H9 (cell line): ENCODE data around the gene PTGIR. TPM values are rescaled to one million over a fixed set of nuclear protein-coding genes. Genes with fewer than 3 reads are reported as not detected.

Source experiments
- DNase-seq: peaks from one replicate; pipeline ENCODE4 v3.0.0-alpha.2; 2017
- H2AFZ ChIP-seq: one replicate; pipeline ENCODE4 v1.6.1; 2013; ENCODE audit warnings: mild to moderate bottlenecking, low read length, control low read depth, moderate library complexity
- H2AK5ac ChIP-seq: 2 replicates; pipeline ENCODE4 v1.6.1; 2013; ENCODE audit warnings: low read length, control low read depth, mixed read lengths; ENCODE audit not compliant: insufficient read length
- H2BK120ac ChIP-seq: one replicate; pipeline ENCODE4 v1.6.1; 2013; ENCODE audit warnings: low read depth, mild to moderate bottlenecking, low read length, control low read depth, inconsistent platforms; ENCODE audit not compliant: poor library complexity, severe bottlenecking
- H2BK12ac ChIP-seq: 2 replicates; pipeline ENCODE4 v1.6.1; 2013; ENCODE audit warnings: low read length, control low read depth, mixed read lengths, low read depth; ENCODE audit not compliant: insufficient read length
- H2BK15ac ChIP-seq: 2 replicates; pipeline ENCODE4 v1.6.1; 2013; ENCODE audit warnings: low read depth, low read length, control low read depth
- H2BK20ac ChIP-seq: one replicate; pipeline ENCODE4 v1.6.1; 2013; ENCODE audit warnings: low read depth, mild to moderate bottlenecking, low read length, control low read depth, inconsistent platforms; ENCODE audit not compliant: poor library complexity, severe bottlenecking
- H2BK5ac ChIP-seq: 2 replicates; pipeline ENCODE4 v1.6.1; 2013; ENCODE audit warnings: low read length, control low read depth, mixed read lengths; ENCODE audit not compliant: insufficient read length
- H3K14ac ChIP-seq: 2 replicates; pipeline ENCODE4 v1.6.1; 2013; ENCODE audit warnings: low read length, control low read depth; ENCODE audit not compliant: insufficient read depth
- H3K18ac ChIP-seq: 2 replicates; pipeline ENCODE4 v1.6.1; 2013; ENCODE audit warnings: low read depth, mild to moderate bottlenecking, mixed read lengths, low read length, control low read depth; ENCODE audit not compliant: insufficient read length
- H3K23ac ChIP-seq: 2 replicates; pipeline ENCODE4 v1.6.1; 2013; ENCODE audit warnings: low read length, control low read depth, mixed read lengths, low read depth; ENCODE audit not compliant: insufficient read length
- H3K23me2 ChIP-seq: 2 replicates; pipeline ENCODE4 v1.6.1; 2013; ENCODE audit warnings: low read depth, mild to moderate bottlenecking, mixed read lengths, low read length, control low read depth; ENCODE audit not compliant: insufficient read length, poor library complexity, severe bottlenecking
- H3K27ac ChIP-seq: 2 replicates; pipeline ENCODE4 v1.5.1; 2013; ENCODE audit warnings: low read length, control low read depth, mixed read lengths, low read depth; ENCODE audit not compliant: insufficient read length
- H3K27me3 ChIP-seq: 2 replicates; pipeline ENCODE4 v1.6.1; 2013; ENCODE audit warnings: low read length, control low read depth, inconsistent platforms; ENCODE audit not compliant: insufficient read depth
- H3K4ac ChIP-seq: 2 replicates; pipeline ENCODE4 v1.6.1; 2013; ENCODE audit warnings: low read depth, mild to moderate bottlenecking, control low read depth, inconsistent platforms, low read length, moderate library complexity
- H3K4me1 ChIP-seq: 2 replicates; pipeline ENCODE4 v1.6.1; 2013; ENCODE audit warnings: low read length, control low read depth, inconsistent platforms; ENCODE audit not compliant: insufficient read depth
- H3K4me2 ChIP-seq: 2 replicates; pipeline ENCODE4 v1.6.1; 2013; ENCODE audit warnings: low read length, control low read depth, mixed read lengths; ENCODE audit not compliant: insufficient read length, insufficient read depth
- H3K56ac ChIP-seq: 2 replicates; pipeline ENCODE4 v1.6.1; 2013; ENCODE audit warnings: low read depth, mild to moderate bottlenecking, mixed read lengths, low read length, control low read depth; ENCODE audit not compliant: insufficient read length
- H3K79me1 ChIP-seq: 2 replicates; pipeline ENCODE4 v1.6.1; 2013; ENCODE audit warnings: low read depth, mild to moderate bottlenecking, moderate library complexity, low read length, control low read depth, inconsistent platforms; ENCODE audit not compliant: insufficient read depth, poor library complexity, severe bottlenecking
- H3K79me2 ChIP-seq: 2 replicates; pipeline ENCODE4 v1.6.1; 2013; ENCODE audit warnings: low read length, control low read depth, inconsistent platforms; ENCODE audit not compliant: insufficient read depth
- H3K9ac ChIP-seq: 2 replicates; pipeline ENCODE4 v1.6.1; 2013; ENCODE audit warnings: low read length, control low read depth, mixed read lengths; ENCODE audit not compliant: insufficient read length; ENCODE audit errors: extremely low read depth
- H3K9me3 ChIP-seq: one replicate; pipeline ENCODE4 v1.6.1; 2013; ENCODE audit warnings: low read depth, low read length, inconsistent platforms; ENCODE audit not compliant: control insufficient read depth
- H3T11ph ChIP-seq: one replicate; pipeline ENCODE4 v1.6.1; 2013; ENCODE audit warnings: mild to moderate bottlenecking, low read length, control low read depth, inconsistent platforms
- H4K20me1 ChIP-seq: one replicate; pipeline ENCODE4 v1.6.1; 2013; ENCODE audit not compliant: control insufficient read depth, insufficient read length, insufficient read depth
- H4K5ac ChIP-seq: 2 replicates; pipeline ENCODE4 v1.6.1; 2013; ENCODE audit warnings: low read depth, mild to moderate bottlenecking, mixed read lengths, low read length, control low read depth; ENCODE audit not compliant: insufficient read length
- H4K8ac ChIP-seq: replicated peaks from 2 replicates; pipeline ENCODE4 v1.6.1; 2013; ENCODE audit warnings: low read length, control low read depth, mixed read lengths, low read depth; ENCODE audit not compliant: insufficient read length
- H4K91ac ChIP-seq: 2 replicates; pipeline ENCODE4 v1.6.1; 2013; ENCODE audit warnings: low read depth, mild to moderate bottlenecking, moderate library complexity, mixed read lengths, low read length, control low read depth; ENCODE audit not compliant: insufficient read length
- H3K27ac Mint-ChIP-seq, 3 experiments: 2 replicates in 2 of 3; 3 replicates in 1 of 3; pipeline ENCODE4 v1.8.0; 2020 to 2021; ENCODE audit warnings: mixed read lengths in 3 of 3, mild to moderate bottlenecking in 1 of 3, moderate library complexity in 1 of 3
- H3K27me3 Mint-ChIP-seq: 2 replicates; pipeline ENCODE4 v1.8.0; 2021; ENCODE audit warnings: low read depth, mild to moderate bottlenecking, moderate library complexity, mixed read lengths
- H3K36me3 Mint-ChIP-seq, 3 experiments: 2 replicates in 2 of 3; 3 replicates in 1 of 3; pipeline ENCODE4 v1.8.0; 2020 to 2021; ENCODE audit warnings: low read depth in 3 of 3, mixed read lengths in 3 of 3; ENCODE audit not compliant: insufficient read depth in 1 of 3
- H3K4me1 Mint-ChIP-seq, 2 experiments: 2 replicates each; pipeline ENCODE4 v1.8.0; 2020; ENCODE audit warnings: mixed read lengths in 2 of 2
- H3K4me3 Mint-ChIP-seq, 2 experiments: 2 replicates in 1 of 2; 3 replicates in 1 of 2; pipeline ENCODE4 v1.8.0; 2020 to 2021; ENCODE audit warnings: mild to moderate bottlenecking in 2 of 2, mixed read lengths in 2 of 2, moderate library complexity in 1 of 2
- H3K9me3 Mint-ChIP-seq, 2 experiments: 2 replicates in 1 of 2; 3 replicates in 1 of 2; pipeline ENCODE4 v1.8.0; 2020; ENCODE audit warnings: mild to moderate bottlenecking in 2 of 2, mixed read lengths in 2 of 2, moderate library complexity in 1 of 2
- total RNA-seq: library from RNA; stranded (reverse); gene quantifications from 2 replicates; pipeline ENCODE4 v1.2.1, GENCODE V29; 2021
- TF ChIP-seq, protein P1 (sequence below): fragments of 200-600 bp; sonication (generic); conservative IDR thresholded peaks from 3 replicates; pipeline ENCODE4 v1.8.0; 2021; ENCODE audit warnings: antibody characterized with exemption, mild to moderate bottlenecking

Gene PTGIR
- total RNA-seq, 1 experiment from 2014 or later = not detected

DNA sequence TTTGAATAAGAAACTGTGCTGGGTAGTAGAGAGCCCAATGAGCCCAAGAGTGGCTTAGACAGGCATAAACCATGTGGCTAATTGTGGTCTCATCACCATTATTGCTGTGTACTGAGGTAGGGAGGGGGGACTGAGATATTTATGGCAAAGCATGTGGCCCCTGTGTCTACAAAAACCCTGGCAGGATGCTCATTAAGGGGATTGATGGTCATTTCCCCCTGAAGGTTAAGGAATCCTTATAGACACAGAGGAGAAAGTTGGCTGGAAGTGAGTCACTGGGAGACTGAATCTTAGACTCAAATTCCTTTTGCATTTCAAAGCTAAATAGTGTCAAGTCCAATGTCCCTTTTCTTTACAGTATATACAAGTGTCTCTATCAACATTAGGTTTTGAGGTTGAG lies 45.9 kb upstream of the PTGIR start:
- no peak overlapping the region for H2BK120ac ChIP-seq
- H2AFZ ChIP-seq = no peak overlapping the region
- TF ChIP-seq, protein P1, sequence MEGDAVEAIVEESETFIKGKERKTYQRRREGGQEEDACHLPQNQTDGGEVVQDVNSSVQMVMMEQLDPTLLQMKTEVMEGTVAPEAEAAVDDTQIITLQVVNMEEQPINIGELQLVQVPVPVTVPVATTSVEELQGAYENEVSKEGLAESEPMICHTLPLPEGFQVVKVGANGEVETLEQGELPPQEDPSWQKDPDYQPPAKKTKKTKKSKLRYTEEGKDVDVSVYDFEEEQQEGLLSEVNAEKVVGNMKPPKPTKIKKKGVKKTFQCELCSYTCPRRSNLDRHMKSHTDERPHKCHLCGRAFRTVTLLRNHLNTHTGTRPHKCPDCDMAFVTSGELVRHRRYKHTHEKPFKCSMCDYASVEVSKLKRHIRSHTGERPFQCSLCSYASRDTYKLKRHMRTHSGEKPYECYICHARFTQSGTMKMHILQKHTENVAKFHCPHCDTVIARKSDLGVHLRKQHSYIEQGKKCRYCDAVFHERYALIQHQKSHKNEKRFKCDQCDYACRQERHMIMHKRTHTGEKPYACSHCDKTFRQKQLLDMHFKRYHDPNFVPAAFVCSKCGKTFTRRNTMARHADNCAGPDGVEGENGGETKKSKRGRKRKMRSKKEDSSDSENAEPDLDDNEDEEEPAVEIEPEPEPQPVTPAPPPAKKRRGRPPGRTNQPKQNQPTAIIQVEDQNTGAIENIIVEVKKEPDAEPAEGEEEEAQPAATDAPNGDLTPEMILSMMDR = no peak
- H3K14ac ChIP-seq = no peak overlapping the region
- no peak overlapping the region for H3K27ac ChIP-seq
- H2AK5ac ChIP-seq = no peak overlapping the region
- no peaks in the 10 kb centered on the region for H3K79me1 ChIP-seq
- Mint-ChIP-seq H3K27ac (peak overlapping the region in 1 of 3 experiments; percentile 70; a peak in 2 of 7 replicates), H3K4me3 (no peak overlapping the region), H3K4me1 (peaks cover 3 to 4% of the 10 kb centered on the region in 2 experiments; a peak in 2 of 4 replicates), H3K27me3 (no peaks in the 10 kb centered on the region; the same call in 1 of the 2 replicates), H3K36me3 (peaks cover 13 to 33% (median 21%) of the 10 kb centered on the region in 3 experiments), H3K9me3 (0 out of 5 replicates have a peak, but pooled peaks cover 0 to 2% of the 10 kb centered on the region in 2 experiments)
- H4K8ac ChIP-seq = no peak overlapping the region
- H3K4me2 ChIP-seq = no peak overlapping the region
- H3K4ac ChIP-seq = no peak overlapping the region
- no peak overlapping the region for H2BK12ac ChIP-seq
- no peaks in the 10 kb centered on the region for H4K20me1 ChIP-seq
- H4K5ac ChIP-seq = no peak overlapping the region
- H2BK5ac ChIP-seq = no peak overlapping the region
- no peak overlapping the region for H2BK20ac ChIP-seq
- no peak overlapping the region for H3K56ac ChIP-seq
- H3K27me3 ChIP-seq = no peaks in the 10 kb centered on the region
- H2BK15ac ChIP-seq = no peak overlapping the region
- no peaks in the 10 kb centered on the region for H3K79me2 ChIP-seq
- DNase-seq = no peak
- H3K4me1 ChIP-seq = no peaks in the 10 kb centered on the region
- no peaks in the 10 kb centered on the region for H3K9me3 ChIP-seq
- H3K18ac ChIP-seq = no peak overlapping the region
- H3K23me2 ChIP-seq = no peaks in the 10 kb centered on the region
- no peak overlapping the region for H3K9ac ChIP-seq
- H3K23ac ChIP-seq = no peak overlapping the region
- H3T11ph ChIP-seq = no peak overlapping the region
- no peak overlapping the region for H4K91ac ChIP-seq
